Measurements from ENCODE around the gene CGAS. TPM values are rescaled to one million over a fixed set of nuclear protein-coding genes. Genes with fewer than 3 reads are reported as not detected.

The CGAS gene
- 3.4 and 4.3 TPM in 2 replicates for total RNA-seq

GRCh38 chr6:73452107-73452461 is at the start of gene CGAS:
CGAS (minus strand) TSS chr6:73452297; CDS start chr6:73452181, 116 bp downstream.

GRCh38 chr6:73461537-73462350 is 9.6 kb upstream of the CGAS start, which contains the start of gene MTO1:
MTO1 (plus strand) TSS chr6:73461737; CDS start chr6:73461855, 118 bp downstream.

GRCh38 chr6:73394577-73395354 is 57.3 kb downstream of the CGAS start, which contains the start of gene DDX43:
DDX43 (plus strand) TSS chr6:73394828; CDS start chr6:73394906, 78 bp downstream.

Other genes with a start within 250 kb of the CGAS start
- gene KHDC1L, start 226.8 kb downstream of the CGAS start, total RNA-seq = not detected in 2 replicates
- gene KHDC1, start 189.1 kb downstream of the CGAS start, total RNA-seq = 2.6 and 4.4 TPM in 2 replicates
- not detected in 2 replicates for gene DPPA5, start 98.0 kb downstream of the CGAS start, total RNA-seq
- gene KHDC3L, start 89.6 kb downstream of the CGAS start, total RNA-seq = 0.09 TPM in 1 of 2 replicates, not detected in the other
- not detected in 2 replicates for gene OOEP, start 82.4 kb downstream of the CGAS start, total RNA-seq
- 0.55 TPM in 1 of 2 replicates, not detected in the other for gene DDX43, start 57.5 kb downstream of the CGAS start, total RNA-seq
- gene MTO1, start 9.4 kb upstream of the CGAS start, total RNA-seq = 28.8 and 30.0 TPM in 2 replicates
- gene EEF1A1, start 68.7 kb upstream of the CGAS start, total RNA-seq = 29,363 and 32,567 TPM in 2 replicates
- 34.3 and 48.1 TPM in 2 replicates for gene SLC17A5, start 201.7 kb upstream of the CGAS start, total RNA-seq
- 18.6 and 19.4 TPM in 2 replicates for gene CD109, start 243.9 kb upstream of the CGAS start, total RNA-seq